H1 (cell line): Measurements from ENCODE around the gene CALU.

Source experiments
- ATF2 ChIP-seq: IDR thresholded peaks from 2 replicates; pipeline ENCODE4 v1.6.1; 2012; ENCODE audit warnings: low read length, inconsistent platforms
- CHD1 ChIP-seq: IDR thresholded peaks from 2 replicates; pipeline ENCODE4 v1.6.1; 2012; ENCODE audit warnings: low read depth, low read length, improper control_type of control experiment
- CREB1 ChIP-seq: IDR thresholded peaks from 2 replicates; pipeline ENCODE4 v1.6.1; 2012; ENCODE audit warnings: inconsistent platforms
- EGR1 ChIP-seq: IDR thresholded peaks from 2 replicates; pipeline ENCODE4 v1.6.1; 2011; ENCODE audit warnings: low read depth, low read length, borderline replicate concordance
- MAFK ChIP-seq: IDR thresholded peaks from 2 replicates; pipeline ENCODE4 v1.6.1; 2012; ENCODE audit warnings: low read depth, mild to moderate bottlenecking, improper control_type of control experiment, low read length
- POLR2AphosphoS5 ChIP-seq: IDR thresholded peaks from 2 replicates; pipeline ENCODE4 v1.6.1; 2011; ENCODE audit warnings: low read depth, low read length
- RAD21 ChIP-seq, 2 experiments: IDR thresholded peaks in 1 of 2; conservative IDR thresholded peaks in 1 of 2; 2 replicates each; pipeline ENCODE4 v1.6.1; 2011; ENCODE audit warnings: low read depth in 2 of 2, low read length in 2 of 2, improper control_type of control experiment in 1 of 2, inconsistent platforms in 1 of 2, mild to moderate bottlenecking in 1 of 2, moderate library complexity in 1 of 2
- RFX5 ChIP-seq: IDR thresholded peaks from 2 replicates; pipeline ENCODE4 v1.6.1; 2011; ENCODE audit warnings: low read depth, low read length, improper control_type of control experiment, borderline replicate concordance
- SP2 ChIP-seq: IDR thresholded peaks from 2 replicates; pipeline ENCODE4 v1.6.1; 2012; ENCODE audit warnings: mild to moderate bottlenecking, low read length, inconsistent platforms
- TCF12 ChIP-seq: IDR thresholded peaks from 2 replicates; pipeline ENCODE4 v1.6.1; 2011; ENCODE audit warnings: low read depth, mild to moderate bottlenecking, low read length
- TF ChIP-seq, protein P1 (sequence below), 3 experiments: IDR thresholded peaks; 1 replicate in 2 of 3; 2 replicates in 1 of 3; pipeline versions ENCODE4 v1.5.1 to v1.6.1; 2011; ENCODE audit warnings: low read length in 3 of 3, mild to moderate bottlenecking in 3 of 3, inconsistent platforms in 2 of 3, low read depth in 1 of 3, moderate library complexity in 1 of 3; ENCODE audit not compliant: insufficient read depth in 1 of 3; ENCODE audit errors: control extremely low read depth in 1 of 3
- TF ChIP-seq, protein P2 (sequence below): IDR thresholded peaks from 2 replicates; pipeline ENCODE4 v1.6.1; 2011; ENCODE audit warnings: low read length, improper control_type of control experiment

DNA sequence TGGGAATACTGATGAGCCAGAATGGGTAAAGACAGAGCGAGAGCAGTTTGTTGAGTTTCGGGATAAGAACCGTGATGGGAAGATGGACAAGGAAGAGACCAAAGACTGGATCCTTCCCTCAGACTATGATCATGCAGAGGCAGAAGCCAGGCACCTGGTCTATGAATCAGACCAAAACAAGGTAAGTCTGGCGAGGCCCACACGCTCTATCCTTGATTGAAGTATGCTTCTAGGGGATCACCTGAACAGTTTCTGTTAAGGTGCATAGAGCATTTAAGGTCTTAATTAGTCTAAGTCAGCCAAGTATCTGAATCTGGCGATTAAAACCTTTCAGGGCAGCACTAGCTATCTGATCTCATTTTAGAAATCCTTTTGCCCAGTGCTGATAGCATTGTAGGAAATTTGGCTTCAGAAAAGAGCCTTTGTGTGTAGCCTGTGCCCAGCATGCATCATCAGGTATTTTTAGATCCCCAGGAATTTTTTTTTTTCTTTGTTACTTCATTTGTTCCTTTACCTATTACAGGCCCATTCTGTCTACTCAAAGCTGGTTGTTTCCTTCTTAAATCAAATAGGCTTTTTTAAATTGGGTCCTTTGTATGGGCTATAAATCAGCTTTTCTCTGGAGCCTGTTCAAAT is 28.4 kb downstream of the CALU start:
- TF ChIP-seq, protein P1, sequence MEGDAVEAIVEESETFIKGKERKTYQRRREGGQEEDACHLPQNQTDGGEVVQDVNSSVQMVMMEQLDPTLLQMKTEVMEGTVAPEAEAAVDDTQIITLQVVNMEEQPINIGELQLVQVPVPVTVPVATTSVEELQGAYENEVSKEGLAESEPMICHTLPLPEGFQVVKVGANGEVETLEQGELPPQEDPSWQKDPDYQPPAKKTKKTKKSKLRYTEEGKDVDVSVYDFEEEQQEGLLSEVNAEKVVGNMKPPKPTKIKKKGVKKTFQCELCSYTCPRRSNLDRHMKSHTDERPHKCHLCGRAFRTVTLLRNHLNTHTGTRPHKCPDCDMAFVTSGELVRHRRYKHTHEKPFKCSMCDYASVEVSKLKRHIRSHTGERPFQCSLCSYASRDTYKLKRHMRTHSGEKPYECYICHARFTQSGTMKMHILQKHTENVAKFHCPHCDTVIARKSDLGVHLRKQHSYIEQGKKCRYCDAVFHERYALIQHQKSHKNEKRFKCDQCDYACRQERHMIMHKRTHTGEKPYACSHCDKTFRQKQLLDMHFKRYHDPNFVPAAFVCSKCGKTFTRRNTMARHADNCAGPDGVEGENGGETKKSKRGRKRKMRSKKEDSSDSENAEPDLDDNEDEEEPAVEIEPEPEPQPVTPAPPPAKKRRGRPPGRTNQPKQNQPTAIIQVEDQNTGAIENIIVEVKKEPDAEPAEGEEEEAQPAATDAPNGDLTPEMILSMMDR (IDR thresholded peaks at IDR 0.05; ENCODE audit: control extremely low read depth in 1 of 3, insufficient read depth in 1 of 3, low read depth in 1 of 3, low read length in 3 of 3): no peak
- TF ChIP-seq EGR1 (no peak), RAD21 (IDR thresholded peaks at IDR 0.05 in 1 of 2, conservative IDR thresholded peaks at IDR 0.05 in 1 of 2; ENCODE audit: low read depth in 2 of 2, low read length in 2 of 2) (no peak), ATF2 (no peak), SP2 (no peak), RFX5 (no peak), CHD1 (no peak), CREB1 (no peak), POLR2AphosphoS5 (no peak), MAFK (no peak), TCF12 (no peak)
- TF ChIP-seq, protein P2, sequence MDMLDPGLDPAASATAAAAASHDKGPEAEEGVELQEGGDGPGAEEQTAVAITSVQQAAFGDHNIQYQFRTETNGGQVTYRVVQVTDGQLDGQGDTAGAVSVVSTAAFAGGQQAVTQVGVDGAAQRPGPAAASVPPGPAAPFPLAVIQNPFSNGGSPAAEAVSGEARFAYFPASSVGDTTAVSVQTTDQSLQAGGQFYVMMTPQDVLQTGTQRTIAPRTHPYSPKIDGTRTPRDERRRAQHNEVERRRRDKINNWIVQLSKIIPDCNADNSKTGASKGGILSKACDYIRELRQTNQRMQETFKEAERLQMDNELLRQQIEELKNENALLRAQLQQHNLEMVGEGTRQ: no peak
